ENCODE results near the gene POLE3.
A peak's percentile ranks its signal among the peaks of the same experiment; 100 is the strongest.
"Not testable (repeated sequence)": the region's sequence is repeated elsewhere in the genome, so short reads cannot be mapped to it uniquely, and the experiment has no call there.

Gene POLE3

GRCh38 chr9:113375057-113376023, 35.1 kb downstream of the POLE3 start:
- no peak for DNase-seq

GRCh38 chr9:113373676-113374392, 36.6 kb downstream of the POLE3 start:
- DNase-seq: no peak

GRCh38 chr9:113373256-113373655, 37.2 kb downstream of the POLE3 start:
- DNase-seq: no peak

GRCh38 chr9:113372059-113372458, 38.4 kb downstream of the POLE3 start:
- DNase-seq: no peak

GRCh38 chr9:113370806-113371325, 39.6 kb downstream of the POLE3 start:
- DNase-seq: peak; percentile 89

GRCh38 chr9:113369855-113370140, 40.7 kb downstream of the POLE3 start:
- no peak for DNase-seq

- no peak for DNase-seq
Measured at GRCh38 chr9:113368982-113369854, 41.3 kb downstream of the POLE3 start.

- no peak for DNase-seq
Measured at GRCh38 chr9:113368348-113368981, 42.0 kb downstream of the POLE3 start.

GRCh38 chr9:113365652-113366051, 44.8 kb downstream of the POLE3 start:
- not testable (repeated sequence) for DNase-seq

- no peak for DNase-seq
Measured at GRCh38 chr9:113364951-113365350, 45.5 kb downstream of the POLE3 start.

- no peak for DNase-seq
Measured at GRCh38 chr9:113363336-113363735, 47.1 kb downstream of the POLE3 start.

GRCh38 chr9:113361304-113362018, 49.0 kb downstream of the POLE3 start:
- peak; percentile 4 for DNase-seq

- DNase-seq: no peak
Measured at GRCh38 chr9:113360242-113360842, 50.1 kb downstream of the POLE3 start.

- no peak for DNase-seq
Measured at GRCh38 chr9:113359385-113359784, 51.1 kb downstream of the POLE3 start.

Measured in NCI-H1105 treated with DMSO at 0.1 percent for 48 hours (cell line).